Activated CD4-positive, CD25-positive, alpha-beta regulatory T cell (primary cell): ENCODE data around the gene IGF2BP3.
"Not testable (repeated sequence)": the region's sequence is repeated elsewhere in the genome, so short reads cannot be mapped to it uniquely, and the experiment has no call there.

Source experiments
- DNase-seq, 4 experiments: peaks; one replicate each; lab custom pipeline; 2025; lab: John Stamatoyannopoulos, UW

IGF2BP3 gene

GRCh38 chr7:23470330-23471105 lies at the start of gene IGF2BP3:
IGF2BP3 (minus strand) TSS chr7:23470491; CDS start chr7:23470110, 381 bp downstream.
- no peak for DNase-seq

GRCh38 chr7:23514755-23515154 lies 44.5 kb upstream of the IGF2BP3 start:
- DNase-seq: no peak

- DNase-seq: not testable (repeated sequence)
These were observed 43.5 kb upstream of the IGF2BP3 start for GRCh38 chr7:23513746-23514145.

- no peak for DNase-seq
These were observed 23.7 kb upstream of the IGF2BP3 start for GRCh38 chr7:23494009-23494408.

- no peak for DNase-seq
These were observed 21.2 kb upstream of the IGF2BP3 start for GRCh38 chr7:23491502-23491901.

GRCh38 chr7:23490357-23491135 lies 20.3 kb upstream of the IGF2BP3 start:
- peak in 3 of 4 experiments; percentile 18 to 43 (median 33) for DNase-seq

- DNase-seq: not testable (repeated sequence)
These were observed 18.4 kb upstream of the IGF2BP3 start for GRCh38 chr7:23488714-23489113.

- DNase-seq: no peak
These were observed 17.4 kb upstream of the IGF2BP3 start for GRCh38 chr7:23487670-23488069.

- DNase-seq: no peak
These were observed 15.9 kb upstream of the IGF2BP3 start for GRCh38 chr7:23486002-23486773.

- no peak for DNase-seq
These were observed 12.4 kb upstream of the IGF2BP3 start for GRCh38 chr7:23482686-23483085.

- DNase-seq: no peak
These were observed 7.9 kb upstream of the IGF2BP3 start for GRCh38 chr7:23477962-23478866.

GRCh38 chr7:23477157-23477499 lies 6.8 kb upstream of the IGF2BP3 start:
- no peak for DNase-seq

- no peak for DNase-seq
These were observed 6.2 kb upstream of the IGF2BP3 start for GRCh38 chr7:23476286-23477156.

- DNase-seq: no peak
These were observed 5.2 kb upstream of the IGF2BP3 start for GRCh38 chr7:23475576-23475839.

GRCh38 chr7:23474829-23475575 lies 4.7 kb upstream of the IGF2BP3 start:
- DNase-seq: no peak

GRCh38 chr7:23474094-23474828 lies 4.0 kb upstream of the IGF2BP3 start:
- peak in 2 of 4 experiments; percentile 5 to 20 for DNase-seq

- DNase-seq: no peak
These were observed 3.5 kb upstream of the IGF2BP3 start for GRCh38 chr7:23473844-23474093.

- no peak for DNase-seq
These were observed 2.9 kb upstream of the IGF2BP3 start for GRCh38 chr7:23472956-23473843.

GRCh38 chr7:23472556-23472955 lies 2.3 kb upstream of the IGF2BP3 start:
- no peak for DNase-seq
